HUES6 (cell line): ENCODE data around the gene TCHH.
"Not testable (repeated sequence)": the region's sequence is repeated elsewhere in the genome, so short reads cannot be mapped to it uniquely, and the experiment has no call there.

Experiments
- H3K27ac ChIP-seq: 2 replicates; pipeline ENCODE4 v1.7.0; 2013; ENCODE audit warnings: low read depth, mild to moderate bottlenecking, low read length, inconsistent platforms
- H3K27me3 ChIP-seq: 2 replicates; pipeline ENCODE4 v1.6.1; 2013; ENCODE audit warnings: low read length; ENCODE audit not compliant: control insufficient read depth, insufficient read depth
- H3K36me3 ChIP-seq: 2 replicates; pipeline ENCODE4 v1.6.1; 2013; ENCODE audit warnings: low read length; ENCODE audit not compliant: control insufficient read depth, insufficient read depth
- H3K4me1 ChIP-seq: 2 replicates; pipeline ENCODE4 v1.6.1; 2013; ENCODE audit warnings: low read length; ENCODE audit not compliant: control insufficient read depth, insufficient read depth
- H3K4me3 ChIP-seq: 2 replicates; pipeline ENCODE4 v1.5.1; 2013; ENCODE audit warnings: low read depth, low read length
- H3K9ac ChIP-seq: one replicate; pipeline ENCODE4 v1.6.1; 2013; ENCODE audit warnings: mild to moderate bottlenecking, low read length
- H3K9me3 ChIP-seq: 2 replicates; pipeline ENCODE4 v1.6.1; 2013; ENCODE audit warnings: low read depth, low read length; ENCODE audit not compliant: control insufficient read depth, insufficient read depth

TCHH gene

GRCh38 chr1:152089014-152089674 is 26.1 kb downstream of the TCHH start, which contains the start of gene TCHHL1:
TCHHL1 (minus strand) TSS chr1:152089064; CDS start chr1:152088143, 921 bp downstream.
- Histone ChIP-seq H3K27me3 (peaks cover 35% of the 10 kb centered on the region), H3K9ac (no peak within 1 kb of the TSS), H3K9me3 (peaks cover 3% of the 10 kb centered on the region), H3K36me3 (no peaks in the 10 kb centered on the region), H3K4me3 (no peak within 1 kb of the TSS), H3K4me1 (no peaks in the 10 kb centered on the region), H3K27ac (no peak within 1 kb of the TSS)

- H3K9me3 ChIP-seq, result no peaks in the 10 kb centered on the region; the same call in 1 of the 2 replicates
- peaks cover 35% of the 10 kb centered on the region for H3K27me3 ChIP-seq
- H3K4me1 ChIP-seq, result no peaks in the 10 kb centered on the region
- H3K4me3 ChIP-seq, result no peak overlapping the region
- H3K9ac ChIP-seq, result no peak overlapping the region
- no peaks in the 10 kb centered on the region for H3K36me3 ChIP-seq
- no peak overlapping the region for H3K27ac ChIP-seq
These were observed 28.5 kb downstream of the TCHH start for GRCh38 chr1:152086760-152087159.

GRCh38 chr1:152084853-152085252 is 30.4 kb downstream of the TCHH start:
- H3K9me3 ChIP-seq, result no peaks in the 10 kb centered on the region; the same call in 1 of the 2 replicates
- H3K4me3 ChIP-seq, result no peak overlapping the region
- no peaks in the 10 kb centered on the region for H3K36me3 ChIP-seq
- peaks cover 32% of the 10 kb centered on the region for H3K27me3 ChIP-seq
- H3K27ac ChIP-seq, result no peak overlapping the region
- no peaks in the 10 kb centered on the region for H3K4me1 ChIP-seq
- H3K9ac ChIP-seq, result no peak overlapping the region

- not testable (repeated sequence) for H3K4me1 ChIP-seq, H3K9ac ChIP-seq, H3K27me3 ChIP-seq, H3K4me3 ChIP-seq, H3K27ac ChIP-seq, H3K36me3 ChIP-seq
- H3K9me3 ChIP-seq, result peaks cover 14% of the 10 kb centered on the region
These were observed 34.2 kb downstream of the TCHH start for GRCh38 chr1:152081026-152081425.

GRCh38 chr1:152080494-152080893 is 34.8 kb downstream of the TCHH start:
- H3K27me3 ChIP-seq, H3K4me3 ChIP-seq, H3K4me1 ChIP-seq, H3K27ac ChIP-seq, H3K9ac ChIP-seq, H3K36me3 ChIP-seq: not testable (repeated sequence)
- H3K9me3 ChIP-seq, result peaks cover 14% of the 10 kb centered on the region

GRCh38 chr1:152078831-152079441 is 36.3 kb downstream of the TCHH start:
- H3K4me1 ChIP-seq, result no peaks in the 10 kb centered on the region
- H3K4me3 ChIP-seq, result no peak overlapping the region
- no peak overlapping the region for H3K9ac ChIP-seq
- H3K27ac ChIP-seq, result no peak overlapping the region
- H3K9me3 ChIP-seq, result peaks cover 14% of the 10 kb centered on the region
- no peaks in the 10 kb centered on the region for H3K36me3 ChIP-seq
- H3K27me3 ChIP-seq, result peaks cover 3% of the 10 kb centered on the region; the same call in 1 of the 2 replicates

GRCh38 chr1:152072311-152072710 is 42.9 kb downstream of the TCHH start:
- Histone ChIP-seq H3K4me1 (peaks cover 7% of the 10 kb centered on the region; the same call in 1 of the 2 replicates), H3K36me3 (no peaks in the 10 kb centered on the region), H3K27ac (no peak overlapping the region), H3K9me3 (peaks cover 2% of the 10 kb centered on the region; the same call in 1 of the 2 replicates), H3K4me3 (no peak overlapping the region), H3K27me3 (peaks cover 6% of the 10 kb centered on the region; the same call in 1 of the 2 replicates), H3K9ac (no peak overlapping the region)

GRCh38 chr1:152071123-152071522 is 44.1 kb downstream of the TCHH start:
- H3K27ac ChIP-seq, result no peak overlapping the region
- no peaks in the 10 kb centered on the region for H3K36me3 ChIP-seq
- peaks cover 7% of the 10 kb centered on the region; the same call in 1 of the 2 replicates for H3K4me1 ChIP-seq
- no peak overlapping the region for H3K4me3 ChIP-seq
- H3K9ac ChIP-seq, result no peak overlapping the region
- no peaks in the 10 kb centered on the region for H3K9me3 ChIP-seq
- H3K27me3 ChIP-seq, result peaks cover 6% of the 10 kb centered on the region; the same call in 1 of the 2 replicates

- Histone ChIP-seq H3K9me3 (no peaks in the 10 kb centered on the region), H3K4me1 (peaks cover 7% of the 10 kb centered on the region; the same call in 1 of the 2 replicates), H3K36me3 (no peaks in the 10 kb centered on the region), H3K27ac (no peak overlapping the region), H3K9ac (no peak overlapping the region), H3K27me3 (peaks cover 11% of the 10 kb centered on the region; the same call in 1 of the 2 replicates), H3K4me3 (no peak overlapping the region)
These were observed 47.3 kb downstream of the TCHH start for GRCh38 chr1:152067929-152068328.

GRCh38 chr1:152067150-152067549 is 48.1 kb downstream of the TCHH start:
- Histone ChIP-seq H3K9me3 (no peaks in the 10 kb centered on the region; the same call in 1 of the 2 replicates), H3K9ac (no peak overlapping the region), H3K36me3 (no peaks in the 10 kb centered on the region), H3K4me3 (no peak overlapping the region), H3K27me3 (peaks cover 16% of the 10 kb centered on the region; the same call in 1 of the 2 replicates), H3K27ac (no peak overlapping the region), H3K4me1 (peaks cover 7% of the 10 kb centered on the region; the same call in 1 of the 2 replicates)

- H3K27me3 ChIP-seq, result peaks cover 51% of the 10 kb centered on the region
- no peak overlapping the region for H3K4me3 ChIP-seq
- H3K27ac ChIP-seq, result no peak overlapping the region
- no peak overlapping the region for H3K9ac ChIP-seq
- H3K4me1 ChIP-seq, result no peaks in the 10 kb centered on the region
- H3K36me3 ChIP-seq, result no peaks in the 10 kb centered on the region
- H3K9me3 ChIP-seq, result no peaks in the 10 kb centered on the region; the same call in 1 of the 2 replicates
These were observed 53.3 kb downstream of the TCHH start for GRCh38 chr1:152061952-152062351.
